IMR-90 (cell line): Measurements from ENCODE around the gene CYP26A1. TPM values are rescaled to one million over a fixed set of nuclear protein-coding genes. Genes with fewer than 3 reads are reported as not detected.
A peak's percentile ranks its signal among the peaks of the same experiment; 100 is the strongest.

Source experiments
- ATAC-seq: fragments of 200-7000 bp; cut with Tn5 transposase; 2 replicates; pipeline ENCODE4 v1.9.1; 2020; ENCODE audit warnings: low read depth, mild to moderate bottlenecking, moderate library complexity
- BruUV-seq: library from RNA; stranded (reverse); fragments of 400-500 nt; replicated peaks from 2 replicates; lab custom pipeline; 2021; lab: Mats Ljungman, UMichigan
- CTCF ChIA-PET: fragments of 300-600 bp; formaldehyde crosslinking; extraction: SDS; loops from one replicate; lab custom pipeline; 2021; ENCODE audit warnings: antibody characterized with exemption; lab: Yijun Ruan, JAX
- POLR2A ChIA-PET: fragments of 300-600 bp; sonication (Branson Sonifier 250); formaldehyde crosslinking; loops from one replicate; lab custom pipeline; 2022; ENCODE audit warnings: antibody characterized with exemption; ENCODE audit not compliant: unreplicated experiment; lab: Charles Lee
- DNase-seq: peaks from one replicate; pipeline ENCODE4 v3.0.0; 2013
- H2AFZ ChIP-seq: replicated peaks from 2 replicates; pipeline ENCODE3; 2013; ENCODE audit warnings: low read length, mild to moderate bottlenecking; ENCODE audit not compliant: poor library complexity
- H2AK5ac ChIP-seq: 2 replicates; pipeline ENCODE4 v1.6.1; 2013; ENCODE audit warnings: low read depth, low read length, inconsistent platforms
- H2AK9ac ChIP-seq: replicated peaks from 2 replicates; pipeline ENCODE3; 2013; ENCODE audit warnings: mild to moderate bottlenecking, low read depth, low read length, moderate library complexity; ENCODE audit not compliant: poor library complexity
- H2BK120ac ChIP-seq: 2 replicates; pipeline ENCODE4 v1.6.1; 2013; ENCODE audit warnings: low read depth, low read length, inconsistent platforms
- H2BK15ac ChIP-seq: 3 replicates; pipeline ENCODE4 v1.6.1; 2013; ENCODE audit warnings: low read depth, low read length, inconsistent platforms
- H2BK20ac ChIP-seq: 2 replicates; pipeline ENCODE4 v1.6.1; 2013; ENCODE audit warnings: low read depth, mild to moderate bottlenecking, inconsistent platforms, low read length, moderate library complexity
- H2BK5ac ChIP-seq: 2 replicates; pipeline ENCODE4 v1.6.1; 2013; ENCODE audit warnings: mild to moderate bottlenecking, low read depth, low read length, inconsistent platforms; ENCODE audit not compliant: poor library complexity, severe bottlenecking
- H3K14ac ChIP-seq: replicated peaks from 2 replicates; pipeline ENCODE4 v1.6.1; 2013; ENCODE audit warnings: low read depth, low read length, inconsistent platforms
- H3K18ac ChIP-seq: 2 replicates; pipeline ENCODE4 v1.6.1; 2013; ENCODE audit warnings: low read depth, low read length, control low read depth
- H3K23ac ChIP-seq: 2 replicates; pipeline ENCODE4 v1.6.1; 2013; ENCODE audit warnings: low read depth, low read length, inconsistent platforms
- H3K27ac ChIP-seq: 2 replicates; pipeline ENCODE4 v1.5.1; 2013; ENCODE audit warnings: mild to moderate bottlenecking, control low read depth, low read length; ENCODE audit not compliant: insufficient read depth
- H3K27me3 ChIP-seq: 2 replicates; pipeline ENCODE4 v1.6.1; 2013; ENCODE audit warnings: low read length; ENCODE audit not compliant: control insufficient read depth, insufficient read depth
- H3K36me3 ChIP-seq: 2 replicates; pipeline ENCODE4 v1.6.1; 2013; ENCODE audit warnings: low read length, mixed read lengths; ENCODE audit not compliant: control insufficient read depth, insufficient read depth
- H3K4ac ChIP-seq: 2 replicates; pipeline ENCODE4 v1.6.1; 2013; ENCODE audit warnings: low read depth, low read length, inconsistent platforms
- H3K4me1 ChIP-seq: 2 replicates; pipeline ENCODE4 v1.6.1; 2013; ENCODE audit warnings: low read length, mixed read lengths; ENCODE audit not compliant: control insufficient read depth, insufficient read depth
- H3K4me2 ChIP-seq: 2 replicates; pipeline ENCODE4 v1.6.1; 2013; ENCODE audit warnings: low read depth, mild to moderate bottlenecking, control low read depth, low read length, moderate library complexity
- H3K4me3 ChIP-seq: 2 replicates; pipeline ENCODE4 v1.5.1; 2013; ENCODE audit warnings: low read depth, mild to moderate bottlenecking, control low read depth, low read length, moderate library complexity; ENCODE audit not compliant: insufficient read depth
- H3K56ac ChIP-seq: 2 replicates; pipeline ENCODE4 v1.6.1; 2013; ENCODE audit warnings: low read length, inconsistent platforms; ENCODE audit not compliant: insufficient read depth; ENCODE audit errors: extremely low read depth
- H3K79me1 ChIP-seq, 2 experiments: 2 replicates each; pipeline ENCODE4 v1.6.1; 2013; ENCODE audit warnings: low read length in 2 of 2, inconsistent platforms in 1 of 2, low read depth in 1 of 2
- H3K9ac ChIP-seq: 2 replicates; pipeline ENCODE4 v1.6.1; 2013; ENCODE audit warnings: low read depth, low read length, control low read depth
- H3K9me1 ChIP-seq: 2 replicates; pipeline ENCODE4 v1.6.1; 2013; ENCODE audit warnings: low read length, inconsistent platforms; ENCODE audit not compliant: insufficient read depth
- H3K9me3 ChIP-seq: 2 replicates; pipeline ENCODE4 v1.6.1; 2013; ENCODE audit warnings: low read length; ENCODE audit not compliant: control insufficient read depth, insufficient read depth
- H4K20me1 ChIP-seq: 2 replicates; pipeline ENCODE4 v1.6.1; 2013; ENCODE audit warnings: low read length, inconsistent platforms; ENCODE audit not compliant: insufficient read depth
- H4K5ac ChIP-seq: 2 replicates; pipeline ENCODE4 v1.6.1; 2013; ENCODE audit warnings: mild to moderate bottlenecking, low read depth, low read length, control low read depth
- H4K8ac ChIP-seq, 2 experiments: 2 replicates each; pipeline ENCODE4 v1.6.1; 2013; ENCODE audit warnings: low read depth in 2 of 2, low read length in 2 of 2, control low read depth in 1 of 2, inconsistent platforms in 1 of 2
- H4K91ac ChIP-seq: 2 replicates; pipeline ENCODE4 v1.6.1; 2013; ENCODE audit warnings: low read depth, low read length, inconsistent platforms; ENCODE audit not compliant: insufficient read depth
- BHLHE40 ChIP-seq: fragments of 150-350 bp; IDR thresholded peaks from 2 replicates; pipeline ENCODE4 v1.6.1; 2016; ENCODE audit warnings: mild to moderate bottlenecking, low read depth, low read length
- MAFK ChIP-seq: IDR thresholded peaks from 2 replicates; pipeline ENCODE4 v1.6.1; 2012; ENCODE audit warnings: low read depth, low read length, improper control_type of control experiment
- MXI1 ChIP-seq: IDR thresholded peaks from 2 replicates; pipeline ENCODE4 v1.6.1; 2012; ENCODE audit warnings: low read depth, mild to moderate bottlenecking, low read length, moderate library complexity, borderline replicate concordance
- NFE2L2 ChIP-seq: fragments of 150-350 bp; IDR thresholded peaks from 2 replicates; pipeline ENCODE4 v1.6.1; 2016; ENCODE audit warnings: low read depth, mild to moderate bottlenecking, low read length
- WGBS, 2 experiments: methylation state at CpG; one replicate each; pipeline versions ENCODE4 v1.1.5 to v1.1.7; 2013; ENCODE audit warnings: missing lambda C conversion rate in 2 of 2; ENCODE audit not compliant: insufficient read length in 1 of 2; ENCODE audit errors: extremely low coverage in 2 of 2; 5-methylcytosine and 5-hydroxymethylcytosine counted together
- dilution Hi-C: fragments of 300-500 bp; cut with HindIII; formaldehyde crosslinking; loops from one replicate; pipeline ENCODE4 v1.14.3; 2018; ENCODE audit warnings: low sequenced_read_pairs; ENCODE audit not compliant: unreplicated experiment
- in situ Hi-C: fragments of 300-500 bp; cut with MboI; formaldehyde crosslinking; loops from 3 replicates; pipeline ENCODE4 v1.14.3; 2019; ENCODE audit warnings: low sequenced_read_pairs, inconsistent platforms, mixed read lengths
- intact Hi-C: fragments of 100-400 bp; cut with micrococcal nuclease; formaldehyde crosslinking; loops from 2 replicates; pipeline ENCODE4 v1.10.0; 2022
- polyA plus RNA-seq, 3 experiments: library from polyadenylated mRNA; depleted of rRNA; stranded (reverse); fragments of >200 nt; gene quantifications; 2 replicates each; pipeline ENCODE4 v1.2.3, GENCODE V29; 2012; ENCODE audit warnings: low replicate concordance in 1 of 3
- total RNA-seq: library from RNA; depleted of rRNA; stranded (reverse); fragments of >200 nt; gene quantifications from 2 replicates; pipeline ENCODE4 v1.2.3, GENCODE V29; 2012
- TF ChIP-seq, protein P1 (sequence below): fragments of 150-350 bp; IDR thresholded peaks from 2 replicates; pipeline ENCODE4 v1.6.1; 2017; ENCODE audit warnings: mild to moderate bottlenecking, antibody characterized with exemption, low read length, low read depth

The CYP26A1 gene
- total and polyA plus RNA-seq, 2 of the 4 experiments (the other 2 are of a cell fraction) = 0.15 TPM; not detected in 1

- 7% methylated on average over 45 of the region's 73 CpGs; no CpG with 5 or more reads in 1 of the 2 experiments for WGBS, 2 experiments
- no peak overlapping the region for H3K4me3 ChIP-seq
- no peak overlapping the region for H2BK120ac ChIP-seq
- peaks cover 98% of the 10 kb centered on the region for H3K27me3 ChIP-seq
- H3K9ac ChIP-seq = no peak overlapping the region
- BruUV-seq = no TSS peak
- in situ Hi-C loops (no loop called here), intact Hi-C loops (no loop called here), dilution Hi-C loops (no loop called here)
- peak overlapping the region; percentile 82 for H3K4me2 ChIP-seq
- H3K56ac ChIP-seq = no peak overlapping the region
- no peaks in the 10 kb centered on the region for H3K36me3 ChIP-seq
- no peak overlapping the region for H2BK20ac ChIP-seq
- CTCF ChIA-PET = interaction anchor here (0.6 kb wide), 1 partner anchor 62 kb away, joined by 3 read pairs; no protein-coding TSS in a partner anchor
- no peak overlapping the region for H2BK15ac ChIP-seq
- H3K14ac ChIP-seq = no peak overlapping the region
- no peaks in the 10 kb centered on the region for H3K9me1 ChIP-seq
- no peak overlapping the region for H2AK9ac ChIP-seq
- no peak overlapping the region for H3K4ac ChIP-seq
- H4K5ac ChIP-seq = no peak overlapping the region
- H2BK5ac ChIP-seq = no peak overlapping the region
- no peak overlapping the region for H2AK5ac ChIP-seq
- H3K4me1 ChIP-seq = peaks cover 10% of the 10 kb centered on the region; the same call in 1 of the 2 replicates
- no peak overlapping the region for H3K27ac ChIP-seq
- peak; percentile 54 for DNase-seq
- ATAC-seq = peak; percentile 52
- H3K23ac ChIP-seq = no peak overlapping the region
- POLR2A ChIA-PET = no interaction called here
- H3K79me1 ChIP-seq = no peaks in the 10 kb centered on the region
- H4K91ac ChIP-seq = no peak overlapping the region
- peaks cover 22% of the 10 kb centered on the region; the same call in 1 of the 2 replicates for H4K20me1 ChIP-seq
- H3K9me3 ChIP-seq = no peaks in the 10 kb centered on the region
- H4K8ac ChIP-seq = no peak overlapping the region
- no peak overlapping the region for H3K18ac ChIP-seq
- peak overlapping the region; percentile 27 for H2AFZ ChIP-seq
- TF ChIP-seq MAFK = no peak
- TF ChIP-seq, protein P1, sequence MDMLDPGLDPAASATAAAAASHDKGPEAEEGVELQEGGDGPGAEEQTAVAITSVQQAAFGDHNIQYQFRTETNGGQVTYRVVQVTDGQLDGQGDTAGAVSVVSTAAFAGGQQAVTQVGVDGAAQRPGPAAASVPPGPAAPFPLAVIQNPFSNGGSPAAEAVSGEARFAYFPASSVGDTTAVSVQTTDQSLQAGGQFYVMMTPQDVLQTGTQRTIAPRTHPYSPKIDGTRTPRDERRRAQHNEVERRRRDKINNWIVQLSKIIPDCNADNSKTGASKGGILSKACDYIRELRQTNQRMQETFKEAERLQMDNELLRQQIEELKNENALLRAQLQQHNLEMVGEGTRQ = no peak
- TF ChIP-seq BHLHE40 = no peak
- no peak for TF ChIP-seq NFE2L2
- no peak for TF ChIP-seq MXI1
These were observed 5.1 kb upstream of the CYP26A1 start for GRCh38 chr10:93068411-93069244.
